Right lobe of liver (tissue), 6 donors: ENCODE results near the gene ITGA11. TPM values are rescaled to one million over a fixed set of nuclear protein-coding genes. Genes with fewer than 3 reads are reported as not detected.

Experiments used
- ATAC-seq, 4 donors: fragments of 200-7000 bp; cut with Tn5 transposase; one replicate each; pipeline ENCODE4 v1.9.1; 2020; ENCODE audit warnings: mild to moderate bottlenecking in 4 of 4, moderate library complexity in 4 of 4
- DNase-seq, 3 donors: peaks; one replicate each; pipeline ENCODE4 v3.0.0-alpha.2; 2020
- H3K27ac ChIP-seq, 3 donors: fragments of 200-600 bp; one replicate each; pipeline ENCODE4 v1.8.0; 2022
- H3K27me3 ChIP-seq, 2 donors: fragments of 200-600 bp; one replicate each; pipeline ENCODE4 v1.8.0; 2022
- H3K36me3 ChIP-seq, 4 donors: fragments of 200-600 bp; sonication (generic) in 1 of 4; one replicate each; pipeline versions ENCODE4 v1.5.1 to v1.8.0; 2017 to 2022; ENCODE audit warnings: control low read depth in 1 of 4
- H3K4me1 ChIP-seq, 4 donors: fragments of 200-600 bp; sonication (generic) in 1 of 4; one replicate each; pipeline versions ENCODE4 v1.5.1 to v1.8.0; 2017 to 2022; ENCODE audit warnings: control low read depth in 1 of 4
- H3K4me3 ChIP-seq, 3 donors: fragments of 200-600 bp; one replicate each; pipeline ENCODE4 v1.8.0; 2022
- H3K9me3 ChIP-seq, 4 donors: fragments of 200-600 bp; sonication (generic) in 1 of 4; one replicate each; pipeline versions ENCODE4 v1.5.1 to v1.8.0; 2017 to 2022; ENCODE audit warnings: control low read depth in 1 of 4
- POLR2A ChIP-seq: fragments of 450-650 bp; IDR thresholded peaks from one replicate; pipeline ENCODE4 v1.6.1; 2017; ENCODE audit warnings: antibody characterized with exemption, mild to moderate bottlenecking
- WGBS: methylation state at CpG from one replicate; pipeline ENCODE4 v1.1.6; 2018; ENCODE audit warnings: low coverage, low lambda C conversion rate; ENCODE audit not compliant: insufficient coverage; ENCODE audit errors: missing lambda C conversion rate; 5-methylcytosine and 5-hydroxymethylcytosine counted together
- intact Hi-C, 2 donors: fragments of 100-400 bp; cut with DNase I; formaldehyde crosslinking; loops; one replicate each; pipeline versions ENCODE4 v1.11.2 to v1.14.1; 2022
- total RNA-seq, 6 experiments: library from RNA; depleted of rRNA in 2 of 6; stranded (reverse); fragments of >200 nt in 2 of 6; fragmentation: NEBNext Ultra II Directional in 3 of 6; extraction: Animal tissue kit (Norgen Biotek cat#: 25700) in 3 of 6; gene quantifications; one replicate each; pipeline versions ENCODE4 v1.1.0 to v1.2.4, GENCODE V29; 2016 to 2023
- TF ChIP-seq, protein P1 (sequence below), 4 donors: fragments of 200-600 bp in 3 of 4; fragments of 450-650 bp in 1 of 4; IDR thresholded peaks; one replicate each; pipeline versions ENCODE4 v1.5.1 to v1.8.0; 2016 to 2022; ENCODE audit warnings: antibody characterized with exemption in 4 of 4, mild to moderate bottlenecking in 2 of 4
- donor health status: DM: no; HTN: yes; CAD: no.
- donor health status: DM: no; HTN: no; CAD: no.
- donor health status: DM: no; HTN: no; CAD: no.
- donor health status: DM: no; HTN: yes; CAD: no.
- donor health status: DM: no; HTN: yes; CAD: no.

ITGA11 gene
- total RNA-seq, 6 experiments from 2014 or later, result 0.51 to 1.4 (median 0.73) TPM

DNA sequence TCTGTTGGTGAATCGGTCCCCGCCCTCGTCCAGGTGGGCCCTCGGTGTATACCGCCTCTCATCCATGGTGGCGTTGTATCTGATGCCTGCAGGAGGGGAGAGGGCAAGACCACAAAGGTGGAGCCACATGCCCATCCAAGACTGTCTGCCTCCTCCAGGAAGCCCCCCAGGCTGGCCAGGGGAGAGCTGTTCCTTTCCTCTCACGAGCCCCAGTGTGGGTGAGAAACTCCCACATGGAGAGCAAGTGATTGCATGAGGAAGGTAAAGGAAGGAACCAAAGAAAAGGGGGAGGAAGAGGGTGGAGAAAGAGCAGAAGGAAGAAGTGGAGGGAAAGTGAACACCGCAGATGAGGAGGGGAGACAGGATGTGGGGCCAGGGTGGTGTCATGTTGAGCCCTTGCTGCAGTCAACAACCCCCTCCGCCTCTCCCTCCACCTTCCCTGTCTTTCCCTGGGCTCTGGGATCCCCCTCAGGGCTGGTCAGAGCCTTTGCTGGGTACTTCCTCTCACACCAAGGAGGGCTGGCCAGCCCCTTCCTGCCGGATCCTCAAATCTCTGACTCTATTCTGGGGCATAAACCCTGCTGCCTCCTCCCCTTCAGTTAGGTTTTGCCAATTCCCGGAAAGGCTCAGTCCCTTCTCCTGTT lies 105.1 kb downstream of the ITGA11 start:
- H3K27me3 ChIP-seq, result no peaks in the 10 kb centered on the region
- H3K4me3 ChIP-seq, result no peak overlapping the region
- TF ChIP-seq, protein P1, sequence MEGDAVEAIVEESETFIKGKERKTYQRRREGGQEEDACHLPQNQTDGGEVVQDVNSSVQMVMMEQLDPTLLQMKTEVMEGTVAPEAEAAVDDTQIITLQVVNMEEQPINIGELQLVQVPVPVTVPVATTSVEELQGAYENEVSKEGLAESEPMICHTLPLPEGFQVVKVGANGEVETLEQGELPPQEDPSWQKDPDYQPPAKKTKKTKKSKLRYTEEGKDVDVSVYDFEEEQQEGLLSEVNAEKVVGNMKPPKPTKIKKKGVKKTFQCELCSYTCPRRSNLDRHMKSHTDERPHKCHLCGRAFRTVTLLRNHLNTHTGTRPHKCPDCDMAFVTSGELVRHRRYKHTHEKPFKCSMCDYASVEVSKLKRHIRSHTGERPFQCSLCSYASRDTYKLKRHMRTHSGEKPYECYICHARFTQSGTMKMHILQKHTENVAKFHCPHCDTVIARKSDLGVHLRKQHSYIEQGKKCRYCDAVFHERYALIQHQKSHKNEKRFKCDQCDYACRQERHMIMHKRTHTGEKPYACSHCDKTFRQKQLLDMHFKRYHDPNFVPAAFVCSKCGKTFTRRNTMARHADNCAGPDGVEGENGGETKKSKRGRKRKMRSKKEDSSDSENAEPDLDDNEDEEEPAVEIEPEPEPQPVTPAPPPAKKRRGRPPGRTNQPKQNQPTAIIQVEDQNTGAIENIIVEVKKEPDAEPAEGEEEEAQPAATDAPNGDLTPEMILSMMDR (IDR thresholded peaks at IDR 0.05), result no peak
- TF ChIP-seq POLR2A, result no peak
- ATAC-seq (peak in 2 of 4 donors; percentile 17 to 27), DNase-seq (no peak)
- intact Hi-C loops, result loop anchor here in 1 of 2 donors (10.0 kb wide), 1 partner anchor 348 kb away; no protein-coding TSS in a partner anchor
- no peaks in the 10 kb centered on the region for H3K9me3 ChIP-seq
- H3K36me3 ChIP-seq, result no peaks in the 10 kb centered on the region
- no peaks in the 10 kb centered on the region for H3K4me1 ChIP-seq
- H3K27ac ChIP-seq, result no peak overlapping the region
- WGBS, result 10% methylated on average over 2 of the region's 11 CpGs

DNA sequence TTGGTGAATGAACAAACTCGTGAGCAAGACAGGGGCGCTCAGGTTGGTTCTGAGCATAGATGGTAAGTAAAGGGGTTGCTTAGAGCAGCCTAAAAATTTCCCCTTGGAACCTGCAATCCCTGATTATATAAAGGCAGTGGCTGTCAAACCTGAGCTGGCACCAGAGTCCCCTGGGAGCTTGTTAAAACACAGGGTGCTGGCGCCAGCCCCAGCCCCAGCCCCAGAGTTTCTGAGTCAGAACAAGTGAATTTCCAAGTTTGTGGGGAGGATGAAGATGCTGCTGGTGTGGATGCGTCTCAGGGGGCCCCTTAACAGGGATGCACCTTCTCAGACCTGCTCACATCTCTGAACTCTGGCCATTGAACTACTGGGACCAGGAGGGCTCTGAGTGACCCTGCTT lies 106.2 kb downstream of the ITGA11 start:
- Histone ChIP-seq H3K9me3 (no peaks in the 10 kb centered on the region), H3K4me3 (no peak overlapping the region), H3K27me3 (no peaks in the 10 kb centered on the region), H3K36me3 (no peaks in the 10 kb centered on the region), H3K27ac (no peak overlapping the region), H3K4me1 (no peaks in the 10 kb centered on the region)
- DNase-seq, result no peak
- ATAC-seq, result no peak
- WGBS, result 70% methylated on average over 2 of the region's 4 CpGs
- intact Hi-C loops, result loop anchor here in 1 of 2 donors (10.0 kb wide), 1 partner anchor 349 kb away; no protein-coding TSS in a partner anchor
- TF ChIP-seq, protein P1 (IDR thresholded peaks at IDR 0.05), result no peak
- no peak for TF ChIP-seq POLR2A

DNA sequence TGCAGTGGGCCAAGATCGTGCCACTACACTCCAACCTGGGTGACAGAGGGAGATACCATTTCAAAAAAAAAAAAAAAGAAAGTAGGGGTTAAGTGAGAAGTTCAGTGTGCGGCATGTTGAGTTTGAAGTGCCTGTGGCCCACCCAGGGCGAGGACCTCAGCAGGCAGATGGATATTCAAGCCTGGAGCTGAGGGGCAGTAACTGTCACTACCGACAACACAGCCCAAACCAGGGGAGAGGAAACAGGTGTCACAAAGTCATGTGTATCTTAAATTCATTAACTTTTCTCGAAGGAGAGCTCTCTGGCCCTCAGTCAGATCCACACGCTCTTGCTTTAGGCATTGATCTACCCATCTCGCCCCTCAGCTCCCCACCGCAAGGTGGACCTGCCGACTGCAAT lies 109.2 kb downstream of the ITGA11 start:
- no peak overlapping the region for H3K4me3 ChIP-seq
- ATAC-seq, result no peak
- TF ChIP-seq, protein P1 (IDR thresholded peaks at IDR 0.05), result no peak
- TF ChIP-seq POLR2A, result no peak
- no peak for DNase-seq
- H3K36me3 ChIP-seq, result no peaks in the 10 kb centered on the region
- no peak overlapping the region for H3K27ac ChIP-seq
- WGBS, result 73% methylated on average over 7 of the region's 9 CpGs
- intact Hi-C loops, result loop anchor here in 1 of 2 donors (10.0 kb wide), 1 partner anchor 352 kb away; no protein-coding TSS in a partner anchor
- H3K9me3 ChIP-seq, result no peaks in the 10 kb centered on the region
- H3K4me1 ChIP-seq, result no peaks in the 10 kb centered on the region
- H3K27me3 ChIP-seq, result no peaks in the 10 kb centered on the region

DNA sequence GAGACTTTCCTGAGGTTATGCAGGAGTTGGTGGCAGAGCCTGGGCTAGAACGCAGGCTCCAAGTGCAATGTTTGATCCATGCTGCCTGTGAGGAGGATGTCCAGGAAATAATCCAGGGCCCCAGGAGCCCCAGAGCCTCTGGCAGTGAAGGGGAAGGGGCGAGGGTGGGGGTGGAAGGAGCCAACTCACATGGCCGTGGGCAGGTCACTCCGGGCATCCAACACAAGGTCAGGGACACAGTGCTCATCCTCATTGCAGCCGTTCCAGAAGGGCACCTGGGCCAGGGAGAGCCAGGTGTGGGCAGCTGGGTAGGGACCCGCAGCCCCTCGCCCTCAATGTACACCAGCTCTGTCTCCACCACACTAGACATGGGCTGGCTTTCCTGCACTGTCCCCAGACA lies 110.7 kb downstream of the ITGA11 start:
- ATAC-seq (no peak), DNase-seq (no peak)
- no peak overlapping the region for H3K27ac ChIP-seq
- H3K27me3 ChIP-seq, result no peaks in the 10 kb centered on the region
- no peaks in the 10 kb centered on the region for H3K9me3 ChIP-seq
- H3K4me3 ChIP-seq, result no peak overlapping the region
- intact Hi-C loops, result loop anchor here in 1 of 2 donors (10.0 kb wide), 1 partner anchor 354 kb away; no protein-coding TSS in a partner anchor
- WGBS, result 38% methylated on average over 7 of the region's 7 CpGs
- TF ChIP-seq, protein P1 (IDR thresholded peaks at IDR 0.05), result no peak
- no peak for TF ChIP-seq POLR2A
- H3K36me3 ChIP-seq, result no peaks in the 10 kb centered on the region
- no peaks in the 10 kb centered on the region for H3K4me1 ChIP-seq
